Measurements from ENCODE around the gene MRPL36.

GRCh38 chr5:1776831-1777230 lies 22.8 kb downstream of the MRPL36 start:
- TF ChIP-seq CTCF (conservative IDR thresholded peaks at IDR 0.05 in 1 of 2, IDR thresholded peaks at IDR 0.05 in 1 of 2; ENCODE audit: extremely low read depth in 1 of 2, insufficient read depth in 1 of 2, low read depth in 1 of 2, low read length in 2 of 2) (no peak), EZH2 (IDR thresholded peaks at IDR 0.05; ENCODE audit: borderline replicate concordance, low read length) (no peak)
